ENCODE measurements around the gene TRIM17. TPM values are rescaled to one million over a fixed set of nuclear protein-coding genes. Genes with fewer than 3 reads are reported as not detected.
"Not testable (repeated sequence)": the region's sequence is repeated elsewhere in the genome, so short reads cannot be mapped to it uniquely, and the experiment has no call there.

Gene TRIM17
- total RNA-seq, 4 donors from 2014 or later: not detected

GRCh38 chr1:228440761-228441500 lies 24.3 kb upstream of the TRIM17 start:
- in situ Hi-C loops (cut with MboI; ENCODE audit: low pct_ligation_motif_present in 1 of 4, low pct_unique_long_range_greater_than_20kb in 1 of 4, low sequenced_read_pairs in 3 of 4) (no loop called here), intact Hi-C loops (cut with DNase I; ENCODE audit: low total_unique reads) (no loop called here)
- no peak for TF ChIP-seq CTCF (IDR thresholded peaks at IDR 0.05)
- no peak overlapping the region for H3K4me3 ChIP-seq
- peaks cover 0 to 10% (median 7%) of the 10 kb centered on the region in 4 donors for H3K4me1 ChIP-seq
- WGBS, 2 donors (ENCODE audit: low coverage in 1 of 2): 90 to 100% methylated on average over 1 to 9 of the region's 9 CpGs
- DNase-seq: no peak
- H3K27ac ChIP-seq: no peak overlapping the region
- peaks cover 84% of the 10 kb centered on the region for H3K27me3 ChIP-seq
- no peaks in the 10 kb centered on the region for H3K9me3 ChIP-seq
- no peaks in the 10 kb centered on the region for H3K36me3 ChIP-seq

- no peak overlapping the region for H3K27ac ChIP-seq
- no peak overlapping the region for H3K4me3 ChIP-seq
- no peaks in the 10 kb centered on the region for H3K36me3 ChIP-seq
- peaks cover 82% of the 10 kb centered on the region for H3K27me3 ChIP-seq
- TF ChIP-seq POLR2AphosphoS5 (IDR thresholded peaks at IDR 0.05): no peak
- TF ChIP-seq CTCF (IDR thresholded peaks at IDR 0.05): no peak
- no peak for TF ChIP-seq EP300 (IDR thresholded peaks at IDR 0.05; ENCODE audit: low read depth)
- TF ChIP-seq POLR2A (IDR thresholded peaks at IDR 0.05): no peak
- intact Hi-C loops (cut with DNase I; ENCODE audit: low total_unique reads): no loop called here
- in situ Hi-C loops (cut with MboI; ENCODE audit: low pct_ligation_motif_present in 1 of 4, low pct_unique_long_range_greater_than_20kb in 1 of 4, low sequenced_read_pairs in 3 of 4): no loop called here
- DNase-seq: no peak
- H3K9me3 ChIP-seq: no peaks in the 10 kb centered on the region
- whole genome bisulfite sequencing, 2 donors (ENCODE audit: low coverage in 1 of 2): 24 to 80% methylated on average over 1 of the region's 1 CpG
- H3K4me1 ChIP-seq: no peaks in the 10 kb centered on the region
Observed at GRCh38 chr1:228438266-228438665, 21.6 kb upstream of the TRIM17 start.

DNA sequence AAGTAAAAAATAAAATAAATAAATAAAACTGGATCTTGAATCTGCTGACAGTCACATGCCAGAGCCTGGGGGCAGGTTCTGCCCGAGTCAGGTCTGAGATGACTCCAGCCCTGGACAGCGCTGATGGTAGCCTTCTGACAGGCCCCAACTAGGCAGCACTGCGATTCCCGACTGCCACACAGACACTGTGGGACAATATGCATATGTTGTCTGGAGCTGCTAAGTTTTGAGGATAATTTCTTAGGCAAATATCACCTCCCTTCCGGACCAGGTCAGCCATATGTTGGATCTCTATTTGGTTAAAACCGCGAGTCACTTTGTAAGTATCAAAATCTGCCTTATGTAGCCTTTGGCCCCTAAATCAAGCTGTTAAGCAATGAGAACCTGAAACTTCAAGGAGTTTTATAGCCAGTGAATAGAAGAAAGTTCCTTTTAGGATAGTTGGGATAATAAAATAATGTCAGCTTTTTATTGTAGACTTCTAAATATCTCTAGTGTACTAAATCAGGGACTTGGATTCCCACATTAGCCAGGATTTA lies 20.8 kb upstream of the TRIM17 start:
- intact Hi-C loops (cut with DNase I; ENCODE audit: low total_unique reads) (no loop called here), in situ Hi-C loops (cut with MboI; ENCODE audit: low pct_ligation_motif_present in 1 of 4, low pct_unique_long_range_greater_than_20kb in 1 of 4, low sequenced_read_pairs in 3 of 4) (no loop called here)
- no peaks in the 10 kb centered on the region for H3K9me3 ChIP-seq
- DNase-seq: no peak
- WGBS, 2 donors (ENCODE audit: low coverage in 1 of 2): 54 to 64% methylated on average over 4 to 7 of the region's 7 CpGs
- H3K36me3 ChIP-seq: no peaks in the 10 kb centered on the region
- no peak overlapping the region for H3K27ac ChIP-seq
- H3K4me3 ChIP-seq: no peak overlapping the region
- H3K4me1 ChIP-seq: no peaks in the 10 kb centered on the region
- H3K27me3 ChIP-seq: peaks cover 79% of the 10 kb centered on the region
- TF ChIP-seq EP300 (IDR thresholded peaks at IDR 0.05; ENCODE audit: low read depth) (no peak), POLR2AphosphoS5 (IDR thresholded peaks at IDR 0.05) (no peak), CTCF (IDR thresholded peaks at IDR 0.05) (no peak), POLR2A (IDR thresholded peaks at IDR 0.05) (no peak)

- Histone ChIP-seq H3K27me3 (peaks cover 74% of the 10 kb centered on the region), H3K36me3 (no peaks in the 10 kb centered on the region), H3K4me1 (no peaks in the 10 kb centered on the region), H3K9me3 (no peaks in the 10 kb centered on the region), H3K27ac (no peak overlapping the region), H3K4me3 (no peak overlapping the region)
- TF ChIP-seq POLR2A (IDR thresholded peaks at IDR 0.05) (no peak), EP300 (IDR thresholded peaks at IDR 0.05; ENCODE audit: low read depth) (no peak)
- intact Hi-C loops (cut with DNase I; ENCODE audit: low total_unique reads) (no loop called here), in situ Hi-C loops (cut with MboI; ENCODE audit: low pct_ligation_motif_present in 1 of 4, low pct_unique_long_range_greater_than_20kb in 1 of 4, low sequenced_read_pairs in 3 of 4) (no loop called here)
- WGBS, 2 donors (ENCODE audit: low coverage in 1 of 2): 74 to 81% methylated on average over 3 to 4 of the region's 4 CpGs
- DNase-seq: no peak
Observed at GRCh38 chr1:228434689-228435088, 18.0 kb upstream of the TRIM17 start.

DNA sequence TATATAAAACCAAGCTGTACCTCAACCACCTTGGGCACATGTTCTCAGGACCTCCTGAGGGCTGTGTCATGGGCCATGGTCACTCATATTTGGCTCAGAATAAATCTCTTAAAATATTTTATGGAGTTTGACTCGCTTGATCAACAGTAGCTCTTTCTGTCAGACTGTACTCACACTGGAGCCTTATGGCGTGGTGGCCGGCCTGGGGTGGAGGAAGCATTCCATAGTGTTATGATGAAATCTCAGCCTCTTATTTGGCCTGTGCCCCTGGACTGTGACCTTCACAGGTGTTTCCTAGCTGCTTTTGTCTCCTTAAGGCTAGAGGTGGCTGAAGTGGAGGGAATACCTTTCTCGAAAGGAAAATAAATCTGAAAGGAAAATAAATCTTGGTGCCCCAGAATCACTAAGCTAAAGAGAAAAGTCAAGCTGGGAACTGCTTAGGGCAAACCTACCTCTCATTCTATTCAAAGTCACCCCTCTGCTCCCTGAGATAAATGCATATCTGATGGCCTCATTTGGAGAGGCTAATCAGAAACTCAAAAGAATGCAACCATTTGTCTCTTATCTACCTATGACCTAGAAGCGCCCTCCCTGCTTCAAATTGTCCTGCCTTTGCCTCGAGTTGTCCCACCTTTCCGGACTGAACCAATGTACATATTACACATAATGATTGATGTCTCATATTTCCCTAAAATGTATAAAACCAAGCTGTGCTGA lies 16.8 kb upstream of the TRIM17 start:
- intact Hi-C loops (cut with DNase I; ENCODE audit: low total_unique reads); DNase-seq; H3K36me3 ChIP-seq; H3K4me1 ChIP-seq; H3K27ac ChIP-seq; H3K9me3 ChIP-seq; H3K4me3 ChIP-seq; in situ Hi-C loops (cut with MboI; ENCODE audit: low pct_ligation_motif_present in 1 of 4, low pct_unique_long_range_greater_than_20kb in 1 of 4, low sequenced_read_pairs in 3 of 4): not testable (repeated sequence)
- H3K27me3 ChIP-seq: peaks cover 68% of the 10 kb centered on the region
- 44 to 67% methylated on average over 4 to 7 of the region's 7 CpGs for WGBS, 2 donors (ENCODE audit: low coverage in 1 of 2)
